D721Med (cell line): ENCODE data around the gene PIP5K1B.

Experiments used
- DNase-seq: peaks from one replicate; pipeline ENCODE4 v3.0.0; 2011; ENCODE audit warnings: low spot score; ENCODE audit not compliant: insufficient read length
- FAIRE-seq: peaks from 2 replicates; lab custom pipeline; 2011; peaks lifted over from hg19 to GRCh38; lab: Jason Lieb, UNC
- TF ChIP-seq, protein P1 (sequence below): IDR thresholded peaks from 2 replicates; pipeline ENCODE4 v1.5.1; 2012; ENCODE audit warnings: mild to moderate bottlenecking, control low read depth; ENCODE audit not compliant: insufficient read depth; ENCODE audit errors: missing control alignments

Gene PIP5K1B, protein sequence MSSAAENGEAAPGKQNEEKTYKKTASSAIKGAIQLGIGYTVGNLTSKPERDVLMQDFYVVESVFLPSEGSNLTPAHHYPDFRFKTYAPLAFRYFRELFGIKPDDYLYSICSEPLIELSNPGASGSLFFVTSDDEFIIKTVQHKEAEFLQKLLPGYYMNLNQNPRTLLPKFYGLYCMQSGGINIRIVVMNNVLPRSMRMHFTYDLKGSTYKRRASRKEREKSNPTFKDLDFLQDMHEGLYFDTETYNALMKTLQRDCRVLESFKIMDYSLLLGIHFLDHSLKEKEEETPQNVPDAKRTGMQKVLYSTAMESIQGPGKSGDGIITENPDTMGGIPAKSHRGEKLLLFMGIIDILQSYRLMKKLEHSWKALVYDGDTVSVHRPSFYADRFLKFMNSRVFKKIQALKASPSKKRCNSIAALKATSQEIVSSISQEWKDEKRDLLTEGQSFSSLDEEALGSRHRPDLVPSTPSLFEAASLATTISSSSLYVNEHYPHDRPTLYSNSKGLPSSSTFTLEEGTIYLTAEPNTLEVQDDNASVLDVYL

DNA sequence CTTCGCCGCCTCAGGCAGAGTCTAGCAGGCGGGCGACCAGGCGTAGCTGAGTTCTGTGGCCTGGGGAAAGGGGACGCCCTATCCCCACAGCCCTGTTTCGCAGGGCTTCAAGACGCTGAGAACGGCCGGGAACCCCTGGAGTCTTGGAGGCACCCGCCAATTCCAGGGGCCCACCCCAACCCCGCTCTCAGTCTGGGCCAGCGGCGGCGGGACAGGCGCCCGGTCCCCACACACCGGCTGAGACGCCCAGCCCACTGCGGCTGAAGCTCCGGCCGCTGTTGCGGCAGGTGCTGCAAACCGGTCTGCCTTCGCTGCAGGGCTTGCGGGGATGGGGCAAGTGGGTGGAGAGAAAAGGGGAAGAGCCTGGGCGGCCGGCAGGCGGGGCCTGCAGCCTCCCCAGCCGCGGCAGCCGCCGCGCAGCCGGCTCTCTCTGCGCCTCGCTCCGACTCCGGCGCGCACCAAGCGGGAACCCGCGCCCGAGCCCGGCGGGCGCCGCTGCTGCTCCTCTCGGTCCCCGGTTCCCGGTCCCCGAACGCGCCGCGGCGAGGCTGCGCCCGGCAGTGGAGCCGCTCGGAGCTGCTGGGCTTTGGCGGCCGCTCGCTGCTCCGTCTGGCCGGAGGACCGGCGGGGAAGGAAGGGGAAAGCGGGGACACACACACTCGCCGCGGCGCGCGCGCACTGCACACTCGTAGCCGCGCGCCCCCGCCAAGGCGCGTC, at the start of gene PIP5K1B:
Gene PIP5K1B (plus strand): TSS at position 427 of the 717 bp plus-strand sequence. CDS start 117,375 bp downstream, outside the sequence.
- no peak for DNase-seq
- no peak for FAIRE-seq
- TF ChIP-seq, protein P1, sequence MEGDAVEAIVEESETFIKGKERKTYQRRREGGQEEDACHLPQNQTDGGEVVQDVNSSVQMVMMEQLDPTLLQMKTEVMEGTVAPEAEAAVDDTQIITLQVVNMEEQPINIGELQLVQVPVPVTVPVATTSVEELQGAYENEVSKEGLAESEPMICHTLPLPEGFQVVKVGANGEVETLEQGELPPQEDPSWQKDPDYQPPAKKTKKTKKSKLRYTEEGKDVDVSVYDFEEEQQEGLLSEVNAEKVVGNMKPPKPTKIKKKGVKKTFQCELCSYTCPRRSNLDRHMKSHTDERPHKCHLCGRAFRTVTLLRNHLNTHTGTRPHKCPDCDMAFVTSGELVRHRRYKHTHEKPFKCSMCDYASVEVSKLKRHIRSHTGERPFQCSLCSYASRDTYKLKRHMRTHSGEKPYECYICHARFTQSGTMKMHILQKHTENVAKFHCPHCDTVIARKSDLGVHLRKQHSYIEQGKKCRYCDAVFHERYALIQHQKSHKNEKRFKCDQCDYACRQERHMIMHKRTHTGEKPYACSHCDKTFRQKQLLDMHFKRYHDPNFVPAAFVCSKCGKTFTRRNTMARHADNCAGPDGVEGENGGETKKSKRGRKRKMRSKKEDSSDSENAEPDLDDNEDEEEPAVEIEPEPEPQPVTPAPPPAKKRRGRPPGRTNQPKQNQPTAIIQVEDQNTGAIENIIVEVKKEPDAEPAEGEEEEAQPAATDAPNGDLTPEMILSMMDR = no peak

DNA sequence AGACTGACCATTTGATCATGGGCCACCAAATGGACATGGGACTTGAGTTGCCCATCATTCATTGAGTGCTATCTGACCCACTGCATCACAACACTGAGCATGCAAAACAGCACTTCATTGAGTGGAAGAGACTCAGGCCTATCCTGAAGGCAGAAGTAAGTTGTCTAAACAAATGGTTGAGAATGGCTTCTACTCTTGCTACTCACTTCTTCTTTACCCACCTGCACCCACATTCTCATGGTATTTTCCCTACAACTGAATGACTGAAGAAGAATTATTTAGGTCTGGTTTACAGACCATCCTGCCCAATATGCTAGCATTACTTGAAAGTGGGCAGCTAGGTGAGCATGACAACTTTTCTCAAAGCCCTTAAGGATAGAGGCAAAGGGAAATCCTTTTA, 41.0 kb upstream of the PIP5K1B start:
- DNase-seq (no peak), FAIRE-seq (no peak)
- TF ChIP-seq, protein P1 = no peak

DNA sequence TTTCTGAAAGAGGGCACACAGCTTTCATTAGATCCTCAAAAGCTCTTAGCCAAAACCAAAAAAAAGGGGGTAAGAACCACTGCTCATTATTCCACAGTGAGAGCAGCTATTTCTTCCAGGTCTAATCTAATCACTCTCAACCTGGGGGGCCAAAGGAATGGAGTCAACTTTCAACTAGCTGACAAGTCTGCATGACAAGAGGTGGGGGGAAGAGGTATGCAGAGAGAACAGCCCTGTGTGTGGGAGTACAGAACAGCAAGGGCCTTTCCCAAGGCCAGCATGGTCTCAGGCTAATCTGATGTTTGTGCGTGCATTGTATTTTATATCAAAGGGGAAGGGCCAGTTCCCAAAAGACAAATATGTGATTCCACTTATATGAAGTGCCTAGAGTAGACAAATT, 36.9 kb upstream of the PIP5K1B start:
- DNase-seq (no peak), FAIRE-seq (no peak)
- TF ChIP-seq, protein P1 = no peak

DNA sequence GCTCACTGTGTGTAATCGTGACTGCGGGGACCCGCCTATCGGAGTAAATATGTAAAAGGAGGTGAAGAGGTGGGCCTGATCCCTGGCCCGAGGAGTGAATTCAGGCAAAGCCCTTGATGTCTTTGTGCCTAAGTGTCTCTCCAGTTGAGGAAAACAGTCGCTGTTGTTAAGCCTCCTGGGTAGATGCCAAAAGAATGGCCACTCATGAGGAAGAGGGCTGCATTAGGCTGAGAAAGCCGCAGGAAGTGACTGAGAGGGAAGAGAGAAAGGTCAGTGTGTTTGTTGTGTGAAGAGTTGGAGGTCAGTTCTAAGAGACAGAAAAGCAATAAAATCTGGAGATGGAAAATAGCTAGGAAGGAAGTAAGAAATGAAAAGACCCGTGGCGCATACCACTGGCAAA, 35.8 kb upstream of the PIP5K1B start:
- FAIRE-seq = no peak
- TF ChIP-seq, protein P1 = no peak
- no peak for DNase-seq

DNA sequence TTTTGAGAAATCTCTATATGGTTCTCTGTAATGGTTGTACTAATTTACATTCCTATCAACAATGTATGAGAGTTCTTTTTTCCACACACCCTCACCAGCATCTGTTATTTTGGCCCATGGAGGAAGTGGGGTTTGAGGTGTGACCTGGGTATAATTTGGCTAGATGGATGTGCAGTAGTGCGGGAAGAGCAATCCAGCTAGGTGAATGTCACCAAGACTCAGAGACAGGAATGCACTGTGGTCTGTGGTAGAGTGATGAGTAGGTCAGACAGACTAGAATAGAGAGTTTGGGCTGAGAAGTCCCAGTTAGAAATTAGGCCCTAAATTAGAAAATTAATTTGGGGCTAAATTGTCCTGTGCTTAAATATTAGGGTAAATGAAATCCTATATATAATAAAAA, 32.8 kb upstream of the PIP5K1B start:
- no peak for DNase-seq
- no peak for FAIRE-seq
- TF ChIP-seq, protein P1 = no peak

DNA sequence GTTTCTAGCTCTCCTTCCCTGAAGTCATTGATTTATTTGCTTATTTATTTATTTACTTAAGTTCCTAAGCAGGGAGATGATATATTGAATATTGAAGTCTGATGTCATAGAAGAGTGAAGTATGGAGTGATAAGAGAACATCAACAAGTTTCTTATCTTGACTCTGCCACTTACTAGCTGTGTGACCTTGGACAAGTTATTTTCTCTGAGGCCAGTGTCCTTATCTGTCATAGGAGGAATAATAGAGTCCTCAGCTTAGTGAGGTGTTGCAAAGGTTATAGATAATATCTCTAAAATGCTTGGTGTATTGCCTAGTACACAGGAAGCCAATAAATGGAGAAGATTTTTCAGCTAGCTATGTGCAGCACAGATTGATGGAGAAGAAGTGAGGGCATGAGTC, 32.4 kb upstream of the PIP5K1B start:
- TF ChIP-seq, protein P1 = no peak
- DNase-seq (no peak), FAIRE-seq (no peak)
